Osteoblast (primary cell): ENCODE results near the gene MPP3. TPM values are rescaled to one million over a fixed set of nuclear protein-coding genes. Genes with fewer than 3 reads are reported as not detected.

Experiments used
- DNase-seq: peaks from one replicate; pipeline ENCODE4 v3.0.0; 2011; ENCODE audit warnings: low spot score, mixed read lengths; ENCODE audit not compliant: insufficient read length; ENCODE audit errors: missing footprints
- H2AFZ ChIP-seq: 2 replicates; pipeline ENCODE4 v1.6.0; 2011; ENCODE audit warnings: mild to moderate bottlenecking, low read length
- H3K27ac ChIP-seq: 2 replicates; pipeline ENCODE4 v1.5.1; 2011; ENCODE audit warnings: mild to moderate bottlenecking, low read depth, low read length, moderate library complexity
- H3K27me3 ChIP-seq: 2 replicates; pipeline ENCODE4 v1.6.0; 2012; ENCODE audit warnings: mild to moderate bottlenecking, control low read depth, inconsistent platforms, low read length, moderate library complexity; ENCODE audit not compliant: insufficient read depth
- H3K36me3 ChIP-seq: 2 replicates; pipeline ENCODE4 v1.5.1; 2011; ENCODE audit warnings: mild to moderate bottlenecking, low read length, control low read depth, moderate library complexity; ENCODE audit not compliant: insufficient read depth
- H3K4me1 ChIP-seq: 2 replicates; pipeline ENCODE4 v1.5.1; 2011; ENCODE audit warnings: mild to moderate bottlenecking, low read length, control low read depth, moderate library complexity; ENCODE audit not compliant: insufficient read depth
- H3K4me2 ChIP-seq: 2 replicates; pipeline ENCODE4 v1.6.0; 2011; ENCODE audit warnings: mild to moderate bottlenecking, low read length; ENCODE audit not compliant: insufficient read depth
- H3K4me3 ChIP-seq: fragments of 200-600 bp; sonication (generic); 3 replicates; pipeline ENCODE4 v1.5.1; 2012; ENCODE audit warnings: mild to moderate bottlenecking, low read length, inconsistent platforms; ENCODE audit not compliant: insufficient read depth
- H3K79me2 ChIP-seq: 2 replicates; pipeline ENCODE4 v1.6.0; 2012; ENCODE audit warnings: mild to moderate bottlenecking, low read length, control low read depth, inconsistent platforms; ENCODE audit not compliant: insufficient read depth
- H3K9me3 ChIP-seq: 2 replicates; pipeline ENCODE4 v1.5.1; 2011; ENCODE audit warnings: low read depth, low read length, control low read depth
- H4K20me1 ChIP-seq: 2 replicates; pipeline ENCODE4 v1.6.0; 2012; ENCODE audit warnings: mild to moderate bottlenecking, low read length, control low read depth; ENCODE audit not compliant: insufficient read depth
- CTCF ChIP-seq: IDR thresholded peaks from 2 replicates; pipeline ENCODE4 v1.5.1; 2011; ENCODE audit warnings: mild to moderate bottlenecking, low read depth, low read length, moderate library complexity; ENCODE audit errors: extremely low read depth
- total RNA-seq: library from RNA; depleted of rRNA; stranded (reverse); fragments of >200 nt; gene quantifications from 2 replicates; pipeline ENCODE4 v1.2.3, GENCODE V29; 2012

Gene MPP3
- total RNA-seq, 1 donor = 6.2 TPM

- Histone ChIP-seq H2AFZ (peak overlapping the region; percentile 65), H4K20me1 (peaks cover 3% of the 10 kb centered on the region), H3K27ac (no peak overlapping the region), H3K79me2 (no peaks in the 10 kb centered on the region), H3K9me3 (no peaks in the 10 kb centered on the region), H3K27me3 (no peaks in the 10 kb centered on the region), H3K36me3 (peaks cover 12% of the 10 kb centered on the region), H3K4me1 (peaks cover 14% of the 10 kb centered on the region), H3K4me3 (peak overlapping the region; percentile 77), H3K4me2 (peak overlapping the region; percentile 81)
- peak; percentile 98 for DNase-seq
- TF ChIP-seq CTCF = no peak
Measured at GRCh38 chr17:43832168-43832975, 574 bp downstream of the MPP3 start.

- Histone ChIP-seq H3K4me3 (no peak overlapping the region), H3K36me3 (peaks cover 12% of the 10 kb centered on the region), H3K9me3 (no peaks in the 10 kb centered on the region), H3K79me2 (no peaks in the 10 kb centered on the region), H3K4me1 (peaks cover 14% of the 10 kb centered on the region), H2AFZ (no peak overlapping the region), H3K27me3 (no peaks in the 10 kb centered on the region), H4K20me1 (peaks cover 3% of the 10 kb centered on the region), H3K4me2 (no peak overlapping the region), H3K27ac (no peak overlapping the region)
- no peak for TF ChIP-seq CTCF
- DNase-seq = peak; percentile 76
Measured at GRCh38 chr17:43831633-43832032, 1.3 kb downstream of the MPP3 start.

- Histone ChIP-seq H3K27ac (no peak overlapping the region), H3K4me3 (no peak overlapping the region), H3K27me3 (no peaks in the 10 kb centered on the region), H3K79me2 (no peaks in the 10 kb centered on the region), H3K9me3 (no peaks in the 10 kb centered on the region), H2AFZ (no peak overlapping the region), H3K36me3 (peaks cover 12% of the 10 kb centered on the region), H3K4me2 (no peak overlapping the region), H4K20me1 (peaks cover 3% of the 10 kb centered on the region), H3K4me1 (peaks cover 14% of the 10 kb centered on the region)
- no peak for TF ChIP-seq CTCF
- DNase-seq = peak; percentile 19
Measured at GRCh38 chr17:43830510-43831140, 2.3 kb downstream of the MPP3 start.

GRCh38 chr17:43829738-43830137 is 3.2 kb downstream of the MPP3 start:
- Histone ChIP-seq H3K9me3 (no peaks in the 10 kb centered on the region), H3K4me3 (no peak overlapping the region), H2AFZ (no peak overlapping the region), H3K4me1 (peaks cover 14% of the 10 kb centered on the region), H3K4me2 (no peak overlapping the region), H4K20me1 (peaks cover 3% of the 10 kb centered on the region), H3K27me3 (no peaks in the 10 kb centered on the region), H3K36me3 (peaks cover 18% of the 10 kb centered on the region), H3K79me2 (no peaks in the 10 kb centered on the region), H3K27ac (no peak overlapping the region)
- no peak for TF ChIP-seq CTCF
- DNase-seq = no peak
